Neural crest cell (in vitro differentiated cells): ENCODE data around the gene TGOLN2. TPM values are rescaled to one million over a fixed set of nuclear protein-coding genes. Genes with fewer than 3 reads are reported as not detected.
"Not testable (repeated sequence)": the region's sequence is repeated elsewhere in the genome, so short reads cannot be mapped to it uniquely, and the experiment has no call there.

Source experiments
- DNase-seq: peaks from one replicate; pipeline ENCODE4 v3.0.0; 2021; ENCODE audit warnings: low read depth, mixed read lengths, low spot score
- H3K27ac Mint-ChIP-seq: one replicate; pipeline ENCODE4 v1.8.0; 2021; ENCODE audit warnings: mild to moderate bottlenecking, mixed read lengths; ENCODE audit not compliant: unreplicated experiment
- H3K27me3 Mint-ChIP-seq: 2 replicates; pipeline ENCODE4 v1.8.0; 2021; ENCODE audit warnings: low read depth, mild to moderate bottlenecking, mixed read lengths
- H3K36me3 Mint-ChIP-seq: 2 replicates; pipeline ENCODE4 v1.8.0; 2021; ENCODE audit warnings: low read depth, mild to moderate bottlenecking, mixed read lengths
- H3K4me1 Mint-ChIP-seq: 2 replicates; pipeline ENCODE4 v1.8.0; 2021; ENCODE audit warnings: mixed read lengths
- H3K4me3 Mint-ChIP-seq: one replicate; pipeline ENCODE4 v1.8.0; 2021; ENCODE audit warnings: mild to moderate bottlenecking, mixed read lengths
- H3K9me3 Mint-ChIP-seq: 2 replicates; pipeline ENCODE4 v1.8.0; 2021; ENCODE audit warnings: mixed read lengths
- total RNA-seq: library from RNA; stranded (reverse); gene quantifications from 2 replicates; pipeline ENCODE4 v1.2.1, GENCODE V29; 2021
- TF ChIP-seq, protein P1 (sequence below): fragments of 200-600 bp; sonication (generic); conservative IDR thresholded peaks from 2 replicates; pipeline ENCODE4 v1.5.0; 2021; ENCODE audit warnings: antibody characterized with exemption, mild to moderate bottlenecking

TGOLN2 gene
- total RNA-seq, 1 donor from 2014 or later, result 54.8 TPM

DNA sequence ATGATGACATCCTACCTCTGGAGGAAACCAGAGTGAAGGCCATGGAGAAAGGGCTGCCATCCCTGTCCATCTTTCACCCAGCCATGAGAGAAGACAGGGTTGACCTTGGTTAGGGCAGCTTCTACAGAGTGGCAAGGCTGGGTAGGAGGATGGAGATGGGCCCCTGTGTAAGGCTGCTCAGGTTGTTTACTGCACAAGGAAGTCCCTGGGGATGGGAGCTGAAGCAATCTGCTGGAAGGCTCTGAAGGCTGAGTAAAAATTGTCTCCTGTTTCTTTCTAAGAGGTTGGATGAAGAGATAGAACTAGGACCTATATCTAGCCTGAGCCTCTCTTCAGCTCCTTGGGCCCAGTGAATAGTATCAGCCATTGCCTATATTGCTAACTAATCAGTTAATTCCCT lies 41.1 kb upstream of the TGOLN2 start:
- Mint-ChIP-seq H3K27me3 (no peaks in the 10 kb centered on the region), H3K36me3 (peaks cover 8% of the 10 kb centered on the region), H3K9me3 (peaks cover 2% of the 10 kb centered on the region), H3K27ac (no peak overlapping the region), H3K4me3 (no peak overlapping the region), H3K4me1 (no peaks in the 10 kb centered on the region)
- TF ChIP-seq, protein P1, sequence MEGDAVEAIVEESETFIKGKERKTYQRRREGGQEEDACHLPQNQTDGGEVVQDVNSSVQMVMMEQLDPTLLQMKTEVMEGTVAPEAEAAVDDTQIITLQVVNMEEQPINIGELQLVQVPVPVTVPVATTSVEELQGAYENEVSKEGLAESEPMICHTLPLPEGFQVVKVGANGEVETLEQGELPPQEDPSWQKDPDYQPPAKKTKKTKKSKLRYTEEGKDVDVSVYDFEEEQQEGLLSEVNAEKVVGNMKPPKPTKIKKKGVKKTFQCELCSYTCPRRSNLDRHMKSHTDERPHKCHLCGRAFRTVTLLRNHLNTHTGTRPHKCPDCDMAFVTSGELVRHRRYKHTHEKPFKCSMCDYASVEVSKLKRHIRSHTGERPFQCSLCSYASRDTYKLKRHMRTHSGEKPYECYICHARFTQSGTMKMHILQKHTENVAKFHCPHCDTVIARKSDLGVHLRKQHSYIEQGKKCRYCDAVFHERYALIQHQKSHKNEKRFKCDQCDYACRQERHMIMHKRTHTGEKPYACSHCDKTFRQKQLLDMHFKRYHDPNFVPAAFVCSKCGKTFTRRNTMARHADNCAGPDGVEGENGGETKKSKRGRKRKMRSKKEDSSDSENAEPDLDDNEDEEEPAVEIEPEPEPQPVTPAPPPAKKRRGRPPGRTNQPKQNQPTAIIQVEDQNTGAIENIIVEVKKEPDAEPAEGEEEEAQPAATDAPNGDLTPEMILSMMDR, result no peak
- DNase-seq, result no peak

- TF ChIP-seq, protein P1, result no peak
- DNase-seq, result no peak
- Mint-ChIP-seq H3K27ac (no peak overlapping the region), H3K36me3 (peaks cover 9% of the 10 kb centered on the region), H3K27me3 (no peaks in the 10 kb centered on the region), H3K4me3 (no peak overlapping the region), H3K9me3 (no peaks in the 10 kb centered on the region), H3K4me1 (no peaks in the 10 kb centered on the region)
Measured at GRCh38 chr2:85367180-85367579, 39.4 kb upstream of the TGOLN2 start.

DNA sequence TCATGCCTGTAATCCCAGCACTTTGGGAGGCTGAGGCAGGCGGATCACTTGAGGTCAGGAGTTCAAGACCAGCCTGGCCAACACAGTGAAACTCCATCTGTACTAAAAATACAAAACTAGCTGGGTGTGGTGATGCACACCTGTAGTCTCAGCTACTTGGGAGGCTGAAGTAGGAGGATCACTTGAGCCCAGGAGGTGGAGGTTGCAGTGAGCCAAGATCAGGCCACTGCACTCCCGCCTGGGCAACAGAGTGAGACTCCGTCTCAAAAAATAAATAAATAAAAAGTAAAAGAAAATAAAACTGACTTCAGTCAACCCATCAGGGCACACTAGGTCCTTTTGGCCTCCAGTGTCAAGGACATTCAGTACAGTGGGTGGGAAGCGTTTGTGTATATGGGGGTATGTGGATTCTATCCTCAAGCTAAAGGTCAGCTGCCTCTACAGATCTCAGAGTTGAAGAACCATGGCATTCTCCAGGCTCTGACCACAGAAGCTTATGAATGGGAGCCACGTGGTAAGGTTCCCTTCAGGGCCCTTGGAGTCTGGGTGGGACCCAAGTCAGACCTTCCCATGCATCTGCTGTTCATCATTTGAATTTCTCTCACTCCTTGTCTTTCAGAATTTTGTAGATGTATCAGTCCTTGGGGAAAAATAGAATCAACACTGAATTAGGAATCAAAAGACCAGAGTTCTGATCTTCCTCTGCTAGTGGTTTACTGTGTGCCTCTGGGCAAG lies 35.0 kb upstream of the TGOLN2 start:
- DNase-seq, H3K9me3 Mint-ChIP-seq, H3K27ac Mint-ChIP-seq, H3K4me1 Mint-ChIP-seq, H3K4me3 Mint-ChIP-seq, H3K27me3 Mint-ChIP-seq: not testable (repeated sequence)
- H3K36me3 Mint-ChIP-seq, result peaks cover 11% of the 10 kb centered on the region

GRCh38 chr2:85357736-85358135 lies 29.9 kb upstream of the TGOLN2 start:
- no peak for DNase-seq
- Mint-ChIP-seq H3K27me3 (no peaks in the 10 kb centered on the region), H3K4me3 (peak overlapping the region; percentile 23), H3K36me3 (peaks cover 3% of the 10 kb centered on the region), H3K9me3 (no peaks in the 10 kb centered on the region), H3K4me1 (peaks cover 35% of the 10 kb centered on the region), H3K27ac (no peak overlapping the region)
- TF ChIP-seq, protein P1, result no peak

DNA sequence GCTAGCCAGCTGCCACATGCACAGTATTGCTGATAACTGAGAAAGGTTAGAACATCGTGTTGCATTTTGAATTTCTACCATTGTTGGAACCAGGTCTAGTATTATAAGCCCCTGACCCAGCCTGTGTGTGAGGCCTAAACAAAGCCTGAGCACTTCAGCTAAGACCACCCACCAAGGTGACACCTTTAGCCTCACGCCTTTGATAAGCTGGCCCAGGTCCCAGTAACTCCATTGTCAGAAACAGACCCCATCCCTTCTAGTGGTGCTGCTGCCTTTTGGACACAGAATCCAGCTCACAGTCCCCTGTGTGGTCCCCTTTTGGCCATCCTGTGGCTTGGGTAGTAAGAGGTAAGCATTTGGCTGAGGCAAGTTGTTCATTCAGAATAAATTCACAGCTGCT lies 28.4 kb upstream of the TGOLN2 start:
- Mint-ChIP-seq H3K4me1 (peaks cover 37% of the 10 kb centered on the region), H3K4me3 (peak overlapping the region; percentile 99), H3K36me3 (no peaks in the 10 kb centered on the region), H3K9me3 (no peaks in the 10 kb centered on the region), H3K27ac (no peak overlapping the region), H3K27me3 (no peaks in the 10 kb centered on the region)
- TF ChIP-seq, protein P1, result no peak
- no peak for DNase-seq

DNA sequence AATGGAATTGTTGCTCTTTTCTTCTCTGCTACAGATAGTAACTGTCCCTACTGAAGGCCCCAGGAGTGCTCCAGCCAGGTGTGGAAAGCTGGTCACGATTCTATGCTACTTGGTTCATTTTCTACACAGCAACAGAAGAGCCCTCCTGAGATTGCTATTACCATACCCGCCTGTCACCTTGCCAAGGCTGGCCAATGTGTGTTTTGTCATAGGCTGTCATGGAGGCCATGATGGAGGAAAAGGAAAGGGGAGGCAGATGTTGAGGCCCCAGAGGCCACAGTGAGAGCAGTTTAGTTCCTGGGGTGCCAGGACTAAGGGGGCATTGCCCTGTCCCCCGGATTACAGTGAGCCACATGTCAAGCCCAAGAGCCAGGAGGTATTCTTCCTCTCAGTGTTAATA lies 27.7 kb upstream of the TGOLN2 start:
- no peaks in the 10 kb centered on the region for H3K27me3 Mint-ChIP-seq
- H3K36me3 Mint-ChIP-seq, result peaks cover 1% of the 10 kb centered on the region
- no peaks in the 10 kb centered on the region for H3K9me3 Mint-ChIP-seq
- no peak for DNase-seq
- H3K4me3 Mint-ChIP-seq, result peak overlapping the region; percentile 99
- peaks cover 37% of the 10 kb centered on the region for H3K4me1 Mint-ChIP-seq
- TF ChIP-seq, protein P1, result no peak
- H3K27ac Mint-ChIP-seq, result no peak overlapping the region
